Cardiac fibroblast (primary cell): ENCODE measurements around the gene CD28.

Experiments
- DNase-seq, 2 donors: peaks; one replicate each; pipeline versions ENCODE4 v3.0.0 to v3.0.0-alpha.2; 2010; ENCODE audit warnings: low read depth in 2 of 2
- H3K4me3 ChIP-seq, 2 donors: replicated peaks in 1 of 2; 1 replicate in 1 of 2; 2 replicates in 1 of 2; pipeline ENCODE4 v1.5.1; 2011; ENCODE audit warnings: low read depth in 2 of 2, low read length in 2 of 2, mild to moderate bottlenecking in 2 of 2, moderate library complexity in 1 of 2
- CTCF ChIP-seq: IDR thresholded peaks from one replicate; pipeline ENCODE4 v1.5.1; 2011; ENCODE audit warnings: low read depth, mild to moderate bottlenecking, low read length, inconsistent platforms

The CD28 gene

GRCh38 chr2:203685081-203685621 is 21.3 kb upstream of the CD28 start:
- DNase-seq, result peak; percentile 96 to 97
- H3K4me3 ChIP-seq, result no peak overlapping the region
- no peak for TF ChIP-seq CTCF

DNA sequence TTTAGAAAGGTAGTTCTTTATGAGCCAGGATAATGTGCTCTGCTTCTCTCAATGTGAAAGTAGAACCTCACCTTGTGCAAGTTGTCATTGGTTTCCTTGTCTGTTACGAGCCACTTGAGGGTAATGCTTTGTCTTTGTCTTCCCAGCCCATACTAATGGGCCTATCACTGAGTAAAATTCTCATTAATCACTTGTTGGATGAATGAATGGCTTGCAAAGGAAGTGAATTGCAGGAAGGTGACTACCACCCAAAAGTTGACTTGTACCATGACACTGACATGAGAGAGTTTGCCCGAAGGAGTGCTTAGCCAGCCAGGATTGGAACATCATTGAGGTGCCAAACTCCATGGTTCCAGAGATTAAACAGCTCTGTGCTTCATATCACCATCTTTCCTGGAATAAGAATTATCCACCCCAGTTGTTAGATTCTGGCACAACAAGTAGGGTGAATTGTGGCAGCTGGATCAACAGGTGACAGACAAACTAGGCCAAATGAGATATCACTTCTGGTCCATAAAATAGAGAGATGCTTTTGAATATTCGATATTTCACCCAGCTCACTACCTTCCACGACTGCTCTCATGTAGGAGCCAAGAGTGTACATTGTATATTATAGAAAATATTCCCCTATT is 20.5 kb upstream of the CD28 start:
- TF ChIP-seq CTCF, result no peak
- H3K4me3 ChIP-seq, result no peak overlapping the region
- DNase-seq, result no peak

DNA sequence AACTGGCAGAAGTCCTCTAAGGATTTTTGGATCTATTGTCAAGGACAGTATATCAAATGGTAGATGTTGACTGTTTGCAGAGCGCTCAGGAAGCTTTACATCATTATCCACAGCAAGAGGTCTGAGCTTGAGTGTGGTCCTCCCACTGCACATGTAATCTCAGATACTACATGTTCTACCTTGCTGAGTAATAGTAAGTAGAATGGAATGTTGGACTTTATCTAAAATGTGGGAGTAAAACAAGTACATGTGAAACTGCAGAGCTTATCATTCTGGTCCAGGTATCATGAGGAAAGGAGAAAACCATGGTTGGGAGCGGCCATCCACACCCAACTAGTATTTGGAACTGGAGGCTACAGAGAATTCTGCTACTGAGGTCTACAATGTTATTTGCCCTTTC is 19.3 kb upstream of the CD28 start:
- H3K4me3 ChIP-seq, result no peak overlapping the region
- no peak for TF ChIP-seq CTCF
- peak in 1 of 2 donors; percentile 39 for DNase-seq

DNA sequence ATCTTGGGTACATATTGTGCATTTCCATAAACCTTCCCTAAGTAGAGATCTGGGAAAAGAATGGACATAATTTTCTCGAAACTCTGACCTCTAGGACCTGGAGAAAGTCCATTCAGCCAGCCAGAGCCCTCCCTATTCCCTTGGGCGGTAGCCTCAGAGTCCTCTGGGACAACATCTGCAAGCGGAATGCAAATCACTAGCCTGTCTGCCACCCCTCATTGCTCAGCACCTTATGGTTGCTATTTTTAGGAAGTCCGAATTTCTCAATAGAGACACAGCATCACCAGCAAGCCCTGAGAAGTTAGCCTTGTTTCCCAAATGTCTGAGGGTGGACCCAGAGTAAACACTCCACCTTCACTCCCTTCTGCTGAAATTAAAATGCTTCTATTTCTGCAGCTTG is 17.6 kb upstream of the CD28 start:
- no peak for TF ChIP-seq CTCF
- peak; percentile 85 to 98 for DNase-seq
- no peak overlapping the region for H3K4me3 ChIP-seq

- H3K4me3 ChIP-seq, result no peak overlapping the region
- no peak for DNase-seq
- TF ChIP-seq CTCF, result no peak
Measured at GRCh38 chr2:203689426-203690116, 16.9 kb upstream of the CD28 start.

- H3K4me3 ChIP-seq, result no peak overlapping the region
- no peak for TF ChIP-seq CTCF
- DNase-seq, result no peak
Measured at GRCh38 chr2:203690117-203690431, 16.4 kb upstream of the CD28 start.
